ENCODE measurements around the gene RASGRP4. TPM values are rescaled to one million over a fixed set of nuclear protein-coding genes. Genes with fewer than 3 reads are reported as not detected.

RASGRP4 gene
- total and polyA plus RNA-seq, 7 experiments from 2014 or later: 0.14 to 32.7 (median 0.77) TPM; not detected in 1

GRCh38 chr19:38420935-38421334, 5.1 kb downstream of the RASGRP4 start:
- Histone ChIP-seq H3K27me3 (ENCODE audit: control insufficient read depth in 2 of 2, insufficient read depth in 2 of 2, low read length in 2 of 2) (no peaks in the 10 kb centered on the region), H3K36me3 (ENCODE audit: control insufficient read depth in 2 of 3, insufficient read depth in 3 of 3, low read length in 3 of 3) (no peaks in the 10 kb centered on the region), H3K27ac (ENCODE audit: low read depth, low read length) (no peak overlapping the region), H3K4me3 (ENCODE audit: low read length) (no peak overlapping the region), H3K4me1 (ENCODE audit: control insufficient read depth in 2 of 2, insufficient read depth in 2 of 2, low read length in 2 of 2) (peaks cover 12 to 13% of the 10 kb centered on the region in 2 donors), H3K9me3 (ENCODE audit: control insufficient read depth in 2 of 3, low read length in 3 of 3) (no peaks in the 10 kb centered on the region)
- CTCF ChIA-PET: no interaction called here
- H3K27me3 Mint-ChIP-seq: peaks cover 0 to 4% (median 2%) of the 10 kb centered on the region in 5 donors
- H3K4me3 Mint-ChIP-seq: no peak overlapping the region
- intact Hi-C loops (cut with micrococcal nuclease): no loop called here
- DNase-seq (no peak), ATAC-seq (no peak)
- POLR2A ChIA-PET: interaction anchor here (1.2 kb wide), 1 partner anchor 17 kb away, joined by 5 read pairs; no protein-coding TSS in a partner anchor
- H3K9me3 Mint-ChIP-seq: no peaks in the 10 kb centered on the region
- no peaks in the 10 kb centered on the region for H3K36me3 Mint-ChIP-seq
- H3K27ac Mint-ChIP-seq: no peak overlapping the region
- H3K4me1 Mint-ChIP-seq: peaks cover 21 to 27% (median 26%) of the 10 kb centered on the region in 7 donors

- Mint-ChIP-seq H3K27ac (peak overlapping the region; percentile 57 to 82 (median 71)), H3K9me3 (no peaks in the 10 kb centered on the region), H3K4me3 (peak overlapping the region; percentile 83 to 96 (median 86)), H3K4me1 (peaks cover 20 to 23% (median 22%) of the 10 kb centered on the region in 7 donors), H3K36me3 (no peaks in the 10 kb centered on the region), H3K27me3 (peaks cover 0 to 2% (median 0%) of the 10 kb centered on the region in 5 donors)
- DNase-seq: peak in 8 of 9 donors; percentile 18 to 66 (median 26)
- intact Hi-C loops (cut with micrococcal nuclease): loop anchor here in 1 of 2 donors (1.0 kb wide), 1 partner anchor 15 kb away; the partner anchor contains the start of gene FAM98C
- Histone ChIP-seq H3K27ac (ENCODE audit: low read depth, low read length) (peak overlapping the region; percentile 30), H3K36me3 (ENCODE audit: control insufficient read depth in 2 of 3, insufficient read depth in 3 of 3, low read length in 3 of 3) (no peaks in the 10 kb centered on the region), H3K9me3 (ENCODE audit: control insufficient read depth in 2 of 3, low read length in 3 of 3) (no peaks in the 10 kb centered on the region), H3K27me3 (ENCODE audit: control insufficient read depth in 2 of 2, insufficient read depth in 2 of 2, low read length in 2 of 2) (no peaks in the 10 kb centered on the region), H3K4me1 (ENCODE audit: control insufficient read depth in 2 of 2, insufficient read depth in 2 of 2, low read length in 2 of 2) (peaks cover 12 to 13% of the 10 kb centered on the region in 2 donors), H3K4me3 (ENCODE audit: low read length) (peak overlapping the region; percentile 55)
- POLR2A ChIA-PET: no interaction called here
- CTCF ChIA-PET: no interaction called here
- ATAC-seq: peak; percentile 94
These were observed 8.2 kb downstream of the RASGRP4 start for GRCh38 chr19:38417544-38418506.

GRCh38 chr19:38417146-38417543, 8.9 kb downstream of the RASGRP4 start:
- Mint-ChIP-seq H3K36me3 (no peaks in the 10 kb centered on the region), H3K27ac (peak overlapping the region; percentile 17 to 82 (median 71)), H3K9me3 (no peaks in the 10 kb centered on the region), H3K4me1 (peaks cover 20 to 23% (median 22%) of the 10 kb centered on the region in 7 donors), H3K4me3 (peak overlapping the region; percentile 83 to 96 (median 86)), H3K27me3 (peaks cover 0 to 2% (median 0%) of the 10 kb centered on the region in 5 donors)
- Histone ChIP-seq H3K4me1 (ENCODE audit: control insufficient read depth in 2 of 2, insufficient read depth in 2 of 2, low read length in 2 of 2) (peaks cover 12 to 13% of the 10 kb centered on the region in 2 donors), H3K27ac (ENCODE audit: low read depth, low read length) (no peak overlapping the region), H3K9me3 (ENCODE audit: control insufficient read depth in 2 of 3, low read length in 3 of 3) (no peaks in the 10 kb centered on the region), H3K36me3 (ENCODE audit: control insufficient read depth in 2 of 3, insufficient read depth in 3 of 3, low read length in 3 of 3) (no peaks in the 10 kb centered on the region), H3K4me3 (ENCODE audit: low read length) (peak overlapping the region; percentile 55), H3K27me3 (ENCODE audit: control insufficient read depth in 2 of 2, insufficient read depth in 2 of 2, low read length in 2 of 2) (no peaks in the 10 kb centered on the region)
- ATAC-seq: no peak
- intact Hi-C loops (cut with micrococcal nuclease): loop anchor here in 1 of 2 donors (1.0 kb wide), 1 partner anchor 14 kb away; the partner anchor contains the start of gene FAM98C
- CTCF ChIA-PET: no interaction called here
- no peak for DNase-seq
- POLR2A ChIA-PET: no interaction called here

GRCh38 chr19:38413416-38413815, 12.6 kb downstream of the RASGRP4 start:
- peaks cover 0 to 3% (median 2%) of the 10 kb centered on the region in 5 donors for H3K36me3 Mint-ChIP-seq
- H3K9me3 Mint-ChIP-seq: no peaks in the 10 kb centered on the region
- intact Hi-C loops (cut with micrococcal nuclease): no loop called here
- H3K4me1 ChIP-seq (ENCODE audit: control insufficient read depth in 2 of 2, insufficient read depth in 2 of 2, low read length in 2 of 2): peaks cover 11 to 12% of the 10 kb centered on the region in 2 donors
- peaks cover 14 to 20% (median 16%) of the 10 kb centered on the region in 7 donors for H3K4me1 Mint-ChIP-seq
- DNase-seq: no peak
- H3K9me3 ChIP-seq (ENCODE audit: control insufficient read depth in 2 of 3, low read length in 3 of 3): no peaks in the 10 kb centered on the region
- ATAC-seq: no peak
- H3K4me3 ChIP-seq (ENCODE audit: low read length): no peak overlapping the region
- H3K36me3 ChIP-seq (ENCODE audit: control insufficient read depth in 2 of 3, insufficient read depth in 3 of 3, low read length in 3 of 3): peaks cover 0 to 8% (median 0%) of the 10 kb centered on the region in 3 experiments
- no peak overlapping the region for H3K4me3 Mint-ChIP-seq
- no peak overlapping the region for H3K27ac Mint-ChIP-seq
- no peaks in the 10 kb centered on the region for H3K27me3 Mint-ChIP-seq
- POLR2A ChIA-PET: interaction anchor here (1.6 kb wide), 1 partner anchor 10 kb away, joined by 5 read pairs; the partner anchor contains the start of gene FAM98C
- CTCF ChIA-PET: no interaction called here
- no peak overlapping the region for H3K27ac ChIP-seq (ENCODE audit: low read depth, low read length)
- H3K27me3 ChIP-seq (ENCODE audit: control insufficient read depth in 2 of 2, insufficient read depth in 2 of 2, low read length in 2 of 2): no peaks in the 10 kb centered on the region

- no peak overlapping the region for H3K27ac Mint-ChIP-seq
- no peaks in the 10 kb centered on the region for H3K9me3 Mint-ChIP-seq
- intact Hi-C loops (cut with micrococcal nuclease): no loop called here
- CTCF ChIA-PET: no interaction called here
- no peaks in the 10 kb centered on the region for H3K27me3 Mint-ChIP-seq
- H3K4me1 Mint-ChIP-seq: peaks cover 11 to 18% (median 12%) of the 10 kb centered on the region in 7 donors
- Histone ChIP-seq H3K36me3 (ENCODE audit: control insufficient read depth in 2 of 3, insufficient read depth in 3 of 3, low read length in 3 of 3) (peaks cover 0 to 9% (median 0%) of the 10 kb centered on the region in 3 experiments), H3K9me3 (ENCODE audit: control insufficient read depth in 2 of 3, low read length in 3 of 3) (no peaks in the 10 kb centered on the region), H3K27ac (ENCODE audit: low read depth, low read length) (no peak overlapping the region), H3K4me3 (ENCODE audit: low read length) (no peak overlapping the region), H3K4me1 (ENCODE audit: control insufficient read depth in 2 of 2, insufficient read depth in 2 of 2, low read length in 2 of 2) (peaks cover 7 to 8% of the 10 kb centered on the region in 2 donors), H3K27me3 (ENCODE audit: control insufficient read depth in 2 of 2, insufficient read depth in 2 of 2, low read length in 2 of 2) (no peaks in the 10 kb centered on the region)
- no peak overlapping the region for H3K4me3 Mint-ChIP-seq
- H3K36me3 Mint-ChIP-seq: peaks cover 0 to 3% (median 3%) of the 10 kb centered on the region in 5 donors
- ATAC-seq: no peak
- POLR2A ChIA-PET: interaction anchor here (1.6 kb wide), 1 partner anchor 10 kb away, joined by 5 read pairs; the partner anchor contains the start of gene FAM98C
- no peak for DNase-seq
These were observed 13.1 kb downstream of the RASGRP4 start for GRCh38 chr19:38412961-38413360.

- no peak overlapping the region for H3K27ac ChIP-seq (ENCODE audit: low read depth, low read length)
- H3K9me3 ChIP-seq (ENCODE audit: control insufficient read depth in 2 of 3, low read length in 3 of 3): no peaks in the 10 kb centered on the region
- ChIA-PET POLR2A (no interaction called here), CTCF (interaction anchor here (0.7 kb wide), 1 partner anchor 222 kb away, joined by 3 read pairs; no protein-coding TSS in a partner anchor)
- Mint-ChIP-seq H3K9me3 (no peaks in the 10 kb centered on the region), H3K27me3 (no peaks in the 10 kb centered on the region), H3K36me3 (peaks cover 0 to 4% (median 3%) of the 10 kb centered on the region in 5 donors), H3K27ac (peak overlapping the region in 1 of 9 donors; percentile 67), H3K4me1 (peaks cover 6 to 13% (median 8%) of the 10 kb centered on the region in 7 donors), H3K4me3 (no peak overlapping the region)
- peaks cover 0 to 11% (median 0%) of the 10 kb centered on the region in 3 experiments for H3K36me3 ChIP-seq (ENCODE audit: control insufficient read depth in 2 of 3, insufficient read depth in 3 of 3, low read length in 3 of 3)
- ATAC-seq: no peak
- H3K4me3 ChIP-seq (ENCODE audit: low read length): no peak overlapping the region
- no peak for DNase-seq
- H3K27me3 ChIP-seq (ENCODE audit: control insufficient read depth in 2 of 2, insufficient read depth in 2 of 2, low read length in 2 of 2): no peaks in the 10 kb centered on the region
- peaks cover 2 to 5% of the 10 kb centered on the region in 2 donors for H3K4me1 ChIP-seq (ENCODE audit: control insufficient read depth in 2 of 2, insufficient read depth in 2 of 2, low read length in 2 of 2)
- intact Hi-C loops (cut with micrococcal nuclease): no loop called here
These were observed 13.5 kb downstream of the RASGRP4 start for GRCh38 chr19:38412491-38412890.
